Measurements from ENCODE around the gene ABTB2.

- TF ChIP-seq CTCF (IDR thresholded peaks at IDR 0.05) (no peak), POLR2AphosphoS5 (IDR thresholded peaks at IDR 0.05; ENCODE audit: low read depth, low read length) (no peak), EP300 (IDR thresholded peaks at IDR 0.05; ENCODE audit: borderline replicate concordance in 1 of 2, low read depth in 1 of 2, low read length in 1 of 2) (no peak), FOXM1 (IDR thresholded peaks at IDR 0.05; ENCODE audit: low read depth) (no peak), TEAD4 (IDR thresholded peaks at IDR 0.05; ENCODE audit: borderline replicate concordance, insufficient read depth) (no peak), EZH2phosphoT487 (IDR thresholded peaks at IDR 0.05; ENCODE audit: borderline replicate concordance, low read depth) (no peak), NFIC (IDR thresholded peaks at IDR 0.05; ENCODE audit: borderline replicate concordance) (no peak), MAX (IDR thresholded peaks at IDR 0.05; ENCODE audit: low read depth) (no peak), SMC3 (IDR thresholded peaks at IDR 0.05; ENCODE audit: low read depth, low read length) (no peak), NRF1 (IDR thresholded peaks at IDR 0.05; ENCODE audit: low read depth, low read length) (no peak), CHD2 (IDR thresholded peaks at IDR 0.05; ENCODE audit: low read length, partially characterized antibody) (no peak)
- TF ChIP-seq, protein P1, sequence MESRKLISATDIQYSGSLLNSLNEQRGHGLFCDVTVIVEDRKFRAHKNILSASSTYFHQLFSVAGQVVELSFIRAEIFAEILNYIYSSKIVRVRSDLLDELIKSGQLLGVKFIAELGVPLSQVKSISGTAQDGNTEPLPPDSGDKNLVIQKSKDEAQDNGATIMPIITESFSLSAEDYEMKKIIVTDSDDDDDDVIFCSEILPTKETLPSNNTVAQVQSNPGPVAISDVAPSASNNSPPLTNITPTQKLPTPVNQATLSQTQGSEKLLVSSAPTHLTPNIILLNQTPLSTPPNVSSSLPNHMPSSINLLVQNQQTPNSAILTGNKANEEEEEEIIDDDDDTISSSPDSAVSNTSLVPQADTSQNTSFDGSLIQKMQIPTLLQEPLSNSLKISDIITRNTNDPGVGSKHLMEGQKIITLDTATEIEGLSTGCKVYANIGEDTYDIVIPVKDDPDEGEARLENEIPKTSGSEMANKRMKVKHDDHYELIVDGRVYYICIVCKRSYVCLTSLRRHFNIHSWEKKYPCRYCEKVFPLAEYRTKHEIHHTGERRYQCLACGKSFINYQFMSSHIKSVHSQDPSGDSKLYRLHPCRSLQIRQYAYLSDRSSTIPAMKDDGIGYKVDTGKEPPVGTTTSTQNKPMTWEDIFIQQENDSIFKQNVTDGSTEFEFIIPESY (IDR thresholded peaks at IDR 0.05; ENCODE audit: borderline replicate concordance, low read depth) = no peak
- TF ChIP-seq, protein P2, sequence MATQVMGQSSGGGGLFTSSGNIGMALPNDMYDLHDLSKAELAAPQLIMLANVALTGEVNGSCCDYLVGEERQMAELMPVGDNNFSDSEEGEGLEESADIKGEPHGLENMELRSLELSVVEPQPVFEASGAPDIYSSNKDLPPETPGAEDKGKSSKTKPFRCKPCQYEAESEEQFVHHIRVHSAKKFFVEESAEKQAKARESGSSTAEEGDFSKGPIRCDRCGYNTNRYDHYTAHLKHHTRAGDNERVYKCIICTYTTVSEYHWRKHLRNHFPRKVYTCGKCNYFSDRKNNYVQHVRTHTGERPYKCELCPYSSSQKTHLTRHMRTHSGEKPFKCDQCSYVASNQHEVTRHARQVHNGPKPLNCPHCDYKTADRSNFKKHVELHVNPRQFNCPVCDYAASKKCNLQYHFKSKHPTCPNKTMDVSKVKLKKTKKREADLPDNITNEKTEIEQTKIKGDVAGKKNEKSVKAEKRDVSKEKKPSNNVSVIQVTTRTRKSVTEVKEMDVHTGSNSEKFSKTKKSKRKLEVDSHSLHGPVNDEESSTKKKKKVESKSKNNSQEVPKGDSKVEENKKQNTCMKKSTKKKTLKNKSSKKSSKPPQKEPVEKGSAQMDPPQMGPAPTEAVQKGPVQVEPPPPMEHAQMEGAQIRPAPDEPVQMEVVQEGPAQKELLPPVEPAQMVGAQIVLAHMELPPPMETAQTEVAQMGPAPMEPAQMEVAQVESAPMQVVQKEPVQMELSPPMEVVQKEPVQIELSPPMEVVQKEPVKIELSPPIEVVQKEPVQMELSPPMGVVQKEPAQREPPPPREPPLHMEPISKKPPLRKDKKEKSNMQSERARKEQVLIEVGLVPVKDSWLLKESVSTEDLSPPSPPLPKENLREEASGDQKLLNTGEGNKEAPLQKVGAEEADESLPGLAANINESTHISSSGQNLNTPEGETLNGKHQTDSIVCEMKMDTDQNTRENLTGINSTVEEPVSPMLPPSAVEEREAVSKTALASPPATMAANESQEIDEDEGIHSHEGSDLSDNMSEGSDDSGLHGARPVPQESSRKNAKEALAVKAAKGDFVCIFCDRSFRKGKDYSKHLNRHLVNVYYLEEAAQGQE (IDR thresholded peaks at IDR 0.05; ENCODE audit: low read depth, low read length) = no peak
Measured at GRCh38 chr11:34348919-34349318, 8.9 kb downstream of the ABTB2 start.

Measured in SK-N-SH (cell line).